GM21526 (cell line): ENCODE data around the gene BMPR1B.
"Not testable (repeated sequence)": the region's sequence is repeated elsewhere in the genome, so short reads cannot be mapped to it uniquely, and the experiment has no call there.

Experiments used
- ATAC-seq: cut with Tn5 transposase; IDR thresholded peaks from one replicate; pipeline ENCODE4 v1.9.1; 2021; ENCODE audit warnings: moderate library complexity; ENCODE audit not compliant: unreplicated experiment, low FRiP score

The BMPR1B gene

GRCh38 chr4:94828882-94829281 lies 71.1 kb downstream of the BMPR1B start:
- no peak for ATAC-seq

- ATAC-seq = no peak
These were observed 73.9 kb downstream of the BMPR1B start for GRCh38 chr4:94831607-94832006.

GRCh38 chr4:94832329-94832728 lies 74.6 kb downstream of the BMPR1B start:
- ATAC-seq = not testable (repeated sequence)

- ATAC-seq = no peak
These were observed 75.6 kb downstream of the BMPR1B start for GRCh38 chr4:94833394-94833793.

- no peak for ATAC-seq
These were observed 76.7 kb downstream of the BMPR1B start for GRCh38 chr4:94834501-94834900.

GRCh38 chr4:94841166-94841863 lies 83.6 kb downstream of the BMPR1B start:
- ATAC-seq = not testable (repeated sequence)

- ATAC-seq = no peak
These were observed 84.1 kb downstream of the BMPR1B start for GRCh38 chr4:94841864-94842221.

GRCh38 chr4:94843216-94843615 lies 85.5 kb downstream of the BMPR1B start:
- no peak for ATAC-seq

- ATAC-seq = no peak
These were observed 90.6 kb downstream of the BMPR1B start for GRCh38 chr4:94848326-94848725.

GRCh38 chr4:94849901-94850300 lies 92.1 kb downstream of the BMPR1B start:
- ATAC-seq = no peak

GRCh38 chr4:94852616-94853015 lies 94.9 kb downstream of the BMPR1B start:
- no peak for ATAC-seq

- ATAC-seq = no peak
These were observed 98.3 kb downstream of the BMPR1B start for GRCh38 chr4:94856030-94856429.

GRCh38 chr4:94870146-94870545 lies 112.4 kb downstream of the BMPR1B start:
- no peak for ATAC-seq

- no peak for ATAC-seq
These were observed 114.0 kb downstream of the BMPR1B start for GRCh38 chr4:94871644-94872305.

- no peak for ATAC-seq
These were observed 120.2 kb downstream of the BMPR1B start for GRCh38 chr4:94877973-94878372.

GRCh38 chr4:94880956-94881355 lies 123.2 kb downstream of the BMPR1B start:
- ATAC-seq = no peak

GRCh38 chr4:94882756-94883155 lies 125.0 kb downstream of the BMPR1B start:
- no peak for ATAC-seq

- ATAC-seq = no peak
These were observed 129.3 kb downstream of the BMPR1B start for GRCh38 chr4:94887027-94887426.

- ATAC-seq = no peak
These were observed 131.8 kb downstream of the BMPR1B start for GRCh38 chr4:94889523-94889922.

GRCh38 chr4:94889946-94890345 lies 132.2 kb downstream of the BMPR1B start:
- ATAC-seq = no peak

GRCh38 chr4:94890579-94890978 lies 132.8 kb downstream of the BMPR1B start:
- ATAC-seq = no peak

GRCh38 chr4:94892051-94892450 lies 134.3 kb downstream of the BMPR1B start:
- ATAC-seq = no peak
